Activated naive CD8-positive, alpha-beta T cell (primary cell): ENCODE measurements around the gene CD70.
"Not testable (repeated sequence)": the region's sequence is repeated elsewhere in the genome, so short reads cannot be mapped to it uniquely, and the experiment has no call there.

Experiments used
- H3K27ac Mint-ChIP-seq: one replicate; pipeline ENCODE4 v1.8.0; 2021; ENCODE audit warnings: mixed read lengths
- H3K27me3 Mint-ChIP-seq: one replicate; pipeline ENCODE4 v1.8.0; 2021; ENCODE audit warnings: mixed read lengths
- H3K36me3 Mint-ChIP-seq: one replicate; pipeline ENCODE4 v1.8.0; 2021; ENCODE audit warnings: mixed read lengths
- H3K4me1 Mint-ChIP-seq: one replicate; pipeline ENCODE4 v1.8.0; 2021; ENCODE audit warnings: low read depth, mixed read lengths
- H3K4me3 Mint-ChIP-seq: one replicate; pipeline ENCODE4 v1.8.0; 2021; ENCODE audit warnings: mild to moderate bottlenecking, mixed read lengths
- H3K9me3 Mint-ChIP-seq: one replicate; pipeline ENCODE4 v1.8.0; 2021; ENCODE audit warnings: low read depth, mixed read lengths

CD70 gene

DNA sequence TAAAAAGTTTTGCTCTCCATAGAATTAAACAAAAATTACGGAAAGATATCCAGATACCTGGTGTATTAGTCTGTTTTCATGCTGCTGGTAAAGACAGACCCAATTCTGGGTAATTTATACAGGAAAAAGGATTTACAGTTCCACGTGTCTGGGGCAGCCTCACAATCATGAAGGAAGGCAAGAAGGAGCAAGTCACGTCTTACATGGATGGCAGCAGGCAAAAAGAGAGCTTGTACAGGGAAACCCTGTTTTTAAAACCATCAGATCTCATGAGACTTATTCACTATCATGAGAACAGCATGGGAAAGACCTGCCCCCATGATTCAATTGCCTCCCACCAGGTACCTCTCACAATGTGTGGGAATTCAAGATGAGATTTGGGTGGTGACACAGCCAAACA, 24.2 kb downstream of the CD70 start:
- not testable (repeated sequence) for H3K36me3 Mint-ChIP-seq, H3K27ac Mint-ChIP-seq, H3K4me3 Mint-ChIP-seq, H3K9me3 Mint-ChIP-seq, H3K4me1 Mint-ChIP-seq
- peaks cover 16% of the 10 kb centered on the region for H3K27me3 Mint-ChIP-seq

- peaks cover 5% of the 10 kb centered on the region for H3K27me3 Mint-ChIP-seq
- no peaks in the 10 kb centered on the region for H3K4me1 Mint-ChIP-seq
- no peak overlapping the region for H3K4me3 Mint-ChIP-seq
- H3K9me3 Mint-ChIP-seq, result no peaks in the 10 kb centered on the region
- no peak overlapping the region for H3K27ac Mint-ChIP-seq
- H3K36me3 Mint-ChIP-seq, result no peaks in the 10 kb centered on the region
Observed at GRCh38 chr19:6564393-6564792, 26.6 kb downstream of the CD70 start.

DNA sequence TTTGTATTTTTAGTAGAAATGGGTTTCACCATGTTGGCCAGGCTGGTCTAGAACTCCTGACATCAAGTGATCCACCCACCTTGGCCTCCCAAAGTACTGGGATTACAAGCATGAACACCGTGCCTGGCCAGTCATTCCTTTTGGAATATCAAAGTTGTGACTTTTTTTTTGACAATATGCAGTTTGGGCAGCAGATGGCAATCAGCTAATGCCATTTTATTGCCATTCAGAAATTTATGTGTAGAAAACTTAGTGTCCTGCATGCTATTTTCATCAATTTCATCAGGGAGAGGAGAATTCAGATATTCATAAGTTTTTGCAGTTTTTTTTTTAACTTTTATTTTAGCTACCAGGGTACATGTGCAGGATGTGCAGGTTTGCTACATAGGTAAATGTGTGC, 28.5 kb downstream of the CD70 start:
- not testable (repeated sequence) for H3K4me3 Mint-ChIP-seq, H3K9me3 Mint-ChIP-seq, H3K27me3 Mint-ChIP-seq, H3K27ac Mint-ChIP-seq, H3K36me3 Mint-ChIP-seq, H3K4me1 Mint-ChIP-seq

DNA sequence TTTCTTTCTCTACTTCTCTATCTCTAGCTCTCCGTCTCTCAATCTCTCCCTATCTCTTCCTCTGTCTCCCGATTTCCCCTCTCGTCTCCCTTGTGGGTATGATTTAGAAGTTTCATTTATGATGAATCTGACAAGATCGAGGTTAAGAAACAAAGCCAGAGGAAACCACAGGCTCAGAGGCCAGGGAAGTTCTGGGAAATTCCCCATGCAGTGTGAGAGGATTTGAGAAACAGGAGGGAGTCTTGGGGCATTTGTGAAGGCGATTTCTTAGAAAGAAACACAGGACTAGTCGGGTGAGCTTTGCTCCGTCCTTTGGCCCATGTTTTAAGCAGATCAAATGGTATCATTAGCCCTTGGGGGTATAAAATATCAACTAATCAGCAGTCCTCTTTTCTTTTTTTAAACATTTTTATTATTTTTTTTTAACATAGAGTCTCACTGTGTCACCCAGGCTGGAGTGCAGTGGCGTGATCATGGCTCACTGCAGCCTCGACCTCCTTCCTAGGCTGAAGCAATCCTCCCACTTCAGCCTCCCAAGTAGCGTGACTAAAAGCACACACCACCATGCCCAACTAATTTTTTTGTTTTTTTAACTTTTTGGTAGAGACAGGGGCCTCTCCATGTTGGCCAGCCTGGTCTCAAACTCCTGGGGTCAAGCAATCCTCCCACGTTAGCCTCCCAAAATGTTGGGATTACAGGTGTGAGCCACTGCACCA, 34.3 kb downstream of the CD70 start:
- H3K27me3 Mint-ChIP-seq, result no peaks in the 10 kb centered on the region
- H3K4me3 Mint-ChIP-seq, result no peak overlapping the region
- H3K36me3 Mint-ChIP-seq, result no peaks in the 10 kb centered on the region
- peaks cover 8% of the 10 kb centered on the region for H3K4me1 Mint-ChIP-seq
- H3K9me3 Mint-ChIP-seq, result no peaks in the 10 kb centered on the region
- no peak overlapping the region for H3K27ac Mint-ChIP-seq

DNA sequence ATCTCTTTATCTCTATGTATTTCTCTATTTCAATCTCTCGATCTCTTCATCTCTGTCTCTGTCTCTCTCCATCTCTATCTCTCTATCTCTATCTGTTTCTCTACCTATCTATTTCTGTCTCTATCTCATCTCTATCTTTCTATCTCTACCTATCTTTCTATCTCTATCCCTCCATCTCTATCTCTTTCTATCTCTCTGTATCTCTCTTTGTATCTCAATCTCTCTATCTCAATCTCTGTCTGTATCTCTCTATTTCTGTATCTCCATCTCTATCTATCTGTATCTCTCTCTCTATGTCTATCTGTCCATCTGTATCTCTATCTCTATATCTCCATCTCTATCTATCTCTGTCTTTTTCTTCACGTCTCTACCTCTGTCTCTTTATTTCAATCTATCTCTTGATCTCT, 34.9 kb downstream of the CD70 start:
- no peak overlapping the region for H3K4me3 Mint-ChIP-seq
- no peaks in the 10 kb centered on the region for H3K27me3 Mint-ChIP-seq
- H3K27ac Mint-ChIP-seq, result no peak overlapping the region
- no peaks in the 10 kb centered on the region for H3K36me3 Mint-ChIP-seq
- H3K9me3 Mint-ChIP-seq, result no peaks in the 10 kb centered on the region
- peaks cover 8% of the 10 kb centered on the region for H3K4me1 Mint-ChIP-seq

DNA sequence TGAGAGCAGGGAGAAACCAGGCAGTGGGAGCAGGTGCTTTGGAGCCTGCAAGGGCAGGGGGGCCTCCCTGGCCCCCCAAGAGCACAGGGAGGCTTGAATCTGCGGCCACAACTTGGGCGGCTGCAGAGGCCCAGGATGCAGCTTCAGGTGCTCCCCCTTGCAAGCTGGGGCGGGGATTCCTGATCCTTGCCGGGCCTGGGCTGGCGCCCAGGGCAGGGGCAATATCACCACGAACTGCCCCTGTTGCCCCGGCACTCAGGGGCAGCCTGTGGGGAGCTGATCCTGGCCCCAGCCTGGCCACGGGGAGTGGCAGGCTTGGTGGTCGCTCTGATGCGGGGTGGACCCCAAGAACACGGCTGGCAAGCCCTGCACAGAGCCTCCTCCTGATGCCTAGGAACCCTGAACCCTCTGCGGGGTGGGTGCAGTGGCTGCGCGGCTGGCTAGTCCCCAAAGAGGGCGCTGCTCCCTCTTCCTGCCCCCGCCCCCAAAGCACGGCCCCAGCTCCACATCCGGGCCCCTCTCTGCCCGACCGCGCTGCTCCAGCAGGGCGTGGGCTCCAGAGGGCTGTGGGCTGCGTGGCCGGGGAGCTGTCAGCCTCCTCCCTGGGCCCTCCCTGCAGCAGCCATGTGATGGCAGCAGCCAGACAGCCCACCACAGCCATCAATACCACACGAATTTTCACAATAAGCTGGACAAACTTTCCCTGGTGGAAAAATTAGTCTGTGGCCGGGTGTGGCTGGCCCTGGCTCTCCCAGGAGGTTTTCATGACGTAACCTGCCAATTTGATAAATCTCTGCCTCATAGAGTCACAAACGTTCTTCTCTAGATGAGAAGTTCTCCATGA, 39.1 kb downstream of the CD70 start:
- Mint-ChIP-seq H3K36me3 (no peaks in the 10 kb centered on the region), H3K27me3 (no peaks in the 10 kb centered on the region), H3K4me1 (peaks cover 12% of the 10 kb centered on the region), H3K9me3 (peaks cover 6% of the 10 kb centered on the region), H3K27ac (no peak overlapping the region), H3K4me3 (peak overlapping the region; percentile 32)

- H3K27me3 Mint-ChIP-seq, result no peaks in the 10 kb centered on the region
- H3K27ac Mint-ChIP-seq, result no peak overlapping the region
- H3K36me3 Mint-ChIP-seq, result no peaks in the 10 kb centered on the region
- H3K9me3 Mint-ChIP-seq, result peaks cover 6% of the 10 kb centered on the region
- no peak overlapping the region for H3K4me3 Mint-ChIP-seq
- H3K4me1 Mint-ChIP-seq, result peaks cover 12% of the 10 kb centered on the region
Observed at GRCh38 chr19:6551091-6551490, 39.9 kb downstream of the CD70 start.

GRCh38 chr19:6550679-6551078, 40.3 kb downstream of the CD70 start:
- H3K9me3 Mint-ChIP-seq, H3K27ac Mint-ChIP-seq, H3K4me3 Mint-ChIP-seq, H3K36me3 Mint-ChIP-seq, H3K27me3 Mint-ChIP-seq: not testable (repeated sequence)
- H3K4me1 Mint-ChIP-seq, result peaks cover 12% of the 10 kb centered on the region

DNA sequence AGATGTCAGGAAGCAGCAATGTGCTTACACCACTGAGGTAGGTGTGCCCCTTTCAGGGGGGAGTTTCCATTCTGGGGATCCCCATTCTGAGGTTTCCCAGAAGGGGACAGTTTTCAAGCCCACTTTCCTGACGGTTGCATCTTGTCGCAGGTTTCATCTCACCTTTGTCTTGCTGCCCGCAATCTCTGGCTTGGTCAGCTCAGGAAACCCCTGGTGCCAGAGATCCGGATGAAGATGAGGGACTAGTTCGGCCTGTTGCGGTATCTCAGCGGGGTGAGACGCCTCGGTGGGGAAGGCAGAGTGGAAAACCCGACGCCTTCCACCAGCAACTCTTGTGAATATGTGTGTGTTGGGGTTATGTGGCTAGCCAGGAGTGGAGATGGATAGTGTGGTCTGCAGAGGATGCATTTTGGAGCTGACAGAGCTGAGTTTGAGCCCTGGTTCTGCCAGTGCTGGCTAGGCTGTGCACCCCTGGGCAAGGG, 47.0 kb downstream of the CD70 start:
- Mint-ChIP-seq H3K4me1 (peaks cover 4% of the 10 kb centered on the region), H3K27ac (no peak overlapping the region), H3K4me3 (no peak overlapping the region), H3K9me3 (peaks cover 6% of the 10 kb centered on the region), H3K27me3 (no peaks in the 10 kb centered on the region), H3K36me3 (no peaks in the 10 kb centered on the region)

DNA sequence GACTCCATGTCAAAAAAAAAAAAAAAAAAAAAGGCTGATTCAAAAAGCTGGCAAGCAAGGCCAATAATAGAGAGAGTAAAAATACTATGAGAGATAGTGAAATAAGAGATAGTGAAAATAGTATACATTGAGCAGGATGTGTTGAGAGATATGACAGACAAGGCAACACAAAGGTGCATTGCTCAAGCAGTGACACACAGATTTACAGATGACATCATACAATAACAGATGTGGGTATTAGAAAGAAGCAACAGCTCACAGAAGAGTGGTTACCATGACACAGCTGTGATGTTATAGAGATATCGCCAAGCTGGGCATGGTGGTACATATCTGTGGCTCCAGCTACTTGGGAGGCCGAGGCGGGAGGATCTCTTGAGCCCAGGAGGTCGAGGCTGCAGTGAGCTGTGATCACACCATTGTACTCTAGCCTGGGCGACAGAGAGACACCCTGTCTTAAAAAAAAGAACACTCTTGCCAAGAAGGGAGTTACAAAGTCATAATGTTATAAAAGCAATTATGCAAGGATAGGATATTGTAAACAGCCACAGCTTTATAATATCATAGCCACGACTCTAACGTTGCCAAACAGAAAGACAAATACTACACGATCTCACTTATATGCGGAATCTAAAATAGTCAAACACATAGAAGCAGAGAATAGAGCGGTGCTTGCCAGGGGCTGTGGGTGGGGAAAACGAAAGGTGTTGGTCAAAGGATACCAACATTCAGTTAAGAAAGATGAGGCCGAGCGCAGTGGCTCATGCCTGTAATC, 49.8 kb downstream of the CD70 start:
- H3K4me1 Mint-ChIP-seq, result peaks cover 15% of the 10 kb centered on the region
- no peaks in the 10 kb centered on the region for H3K36me3 Mint-ChIP-seq
- H3K27ac Mint-ChIP-seq, result no peak overlapping the region
- no peak overlapping the region for H3K4me3 Mint-ChIP-seq
- no peaks in the 10 kb centered on the region for H3K27me3 Mint-ChIP-seq
- H3K9me3 Mint-ChIP-seq, result no peaks in the 10 kb centered on the region

DNA sequence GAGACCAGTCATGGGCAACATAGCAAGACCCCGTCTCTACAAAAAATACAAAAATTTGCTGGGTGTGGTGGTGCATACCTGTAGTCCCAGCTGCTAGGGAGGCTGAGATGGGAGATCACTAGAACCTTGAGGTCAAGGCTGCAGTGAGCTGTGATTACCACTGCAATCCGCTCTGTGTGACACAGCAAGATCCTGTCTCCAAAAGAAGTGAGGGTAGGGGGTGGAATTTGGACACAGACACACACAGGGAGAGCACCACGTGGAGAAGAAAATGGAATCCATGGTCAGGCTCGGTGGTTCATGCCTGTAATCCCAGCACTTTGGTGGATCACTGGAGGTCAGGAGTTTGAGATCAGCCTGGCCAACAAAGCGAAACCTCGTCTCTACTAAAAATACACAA, 51.4 kb downstream of the CD70 start:
- Mint-ChIP-seq H3K27ac (no peak overlapping the region), H3K4me1 (peaks cover 21% of the 10 kb centered on the region), H3K27me3 (no peaks in the 10 kb centered on the region), H3K36me3 (peaks cover 2% of the 10 kb centered on the region), H3K4me3 (no peak overlapping the region), H3K9me3 (no peaks in the 10 kb centered on the region)
